IPS-15b (cell line): ENCODE measurements around the gene AGTR1.

Experiments used
- H3K27me3 ChIP-seq: one replicate; pipeline ENCODE4 v1.6.1; 2013; ENCODE audit warnings: low read length; ENCODE audit not compliant: control insufficient read depth, insufficient read depth
- H3K36me3 ChIP-seq: one replicate; pipeline ENCODE4 v1.6.1; 2013; ENCODE audit warnings: low read length; ENCODE audit not compliant: control insufficient read depth, insufficient read depth
- H3K4me1 ChIP-seq: one replicate; pipeline ENCODE4 v1.6.1; 2013; ENCODE audit warnings: mild to moderate bottlenecking, low read length; ENCODE audit not compliant: control insufficient read depth, insufficient read depth
- H3K4me3 ChIP-seq: one replicate; pipeline ENCODE4 v1.5.1; 2013; ENCODE audit warnings: low read depth, low read length
- H3K9ac ChIP-seq: one replicate; pipeline ENCODE4 v1.6.1; 2013; ENCODE audit warnings: low read depth, mild to moderate bottlenecking, low read length
- H3K9me3 ChIP-seq: one replicate; pipeline ENCODE4 v1.6.1; 2013; ENCODE audit warnings: mild to moderate bottlenecking, low read length; ENCODE audit not compliant: control insufficient read depth, insufficient read depth

Gene AGTR1

GRCh38 chr3:148723631-148724030 lies 25.9 kb downstream of the AGTR1 start:
- Histone ChIP-seq H3K9ac (no peak overlapping the region), H3K9me3 (no peaks in the 10 kb centered on the region), H3K4me1 (no peaks in the 10 kb centered on the region), H3K36me3 (no peaks in the 10 kb centered on the region), H3K4me3 (no peak overlapping the region), H3K27me3 (no peaks in the 10 kb centered on the region)

GRCh38 chr3:148727231-148727630 lies 29.5 kb downstream of the AGTR1 start:
- no peaks in the 10 kb centered on the region for H3K9me3 ChIP-seq
- H3K27me3 ChIP-seq, result no peaks in the 10 kb centered on the region
- no peak overlapping the region for H3K9ac ChIP-seq
- H3K4me1 ChIP-seq, result no peaks in the 10 kb centered on the region
- H3K4me3 ChIP-seq, result no peak overlapping the region
- H3K36me3 ChIP-seq, result no peaks in the 10 kb centered on the region

- no peak overlapping the region for H3K9ac ChIP-seq
- no peaks in the 10 kb centered on the region for H3K27me3 ChIP-seq
- no peak overlapping the region for H3K4me3 ChIP-seq
- H3K36me3 ChIP-seq, result no peaks in the 10 kb centered on the region
- no peaks in the 10 kb centered on the region for H3K9me3 ChIP-seq
- no peaks in the 10 kb centered on the region for H3K4me1 ChIP-seq
These were observed 31.1 kb downstream of the AGTR1 start for GRCh38 chr3:148728753-148729152.

- H3K27me3 ChIP-seq, result no peaks in the 10 kb centered on the region
- no peak overlapping the region for H3K4me3 ChIP-seq
- H3K9ac ChIP-seq, result no peak overlapping the region
- H3K9me3 ChIP-seq, result no peaks in the 10 kb centered on the region
- H3K4me1 ChIP-seq, result no peaks in the 10 kb centered on the region
- H3K36me3 ChIP-seq, result no peaks in the 10 kb centered on the region
These were observed 31.9 kb downstream of the AGTR1 start for GRCh38 chr3:148729476-148730055.

GRCh38 chr3:148730676-148731075 lies 33.0 kb downstream of the AGTR1 start:
- Histone ChIP-seq H3K9ac (no peak overlapping the region), H3K9me3 (no peaks in the 10 kb centered on the region), H3K4me1 (no peaks in the 10 kb centered on the region), H3K36me3 (no peaks in the 10 kb centered on the region), H3K27me3 (no peaks in the 10 kb centered on the region), H3K4me3 (no peak overlapping the region)

- no peaks in the 10 kb centered on the region for H3K36me3 ChIP-seq
- H3K27me3 ChIP-seq, result no peaks in the 10 kb centered on the region
- no peak overlapping the region for H3K4me3 ChIP-seq
- H3K4me1 ChIP-seq, result no peaks in the 10 kb centered on the region
- no peak overlapping the region for H3K9ac ChIP-seq
- no peaks in the 10 kb centered on the region for H3K9me3 ChIP-seq
These were observed 37.9 kb downstream of the AGTR1 start for GRCh38 chr3:148735597-148735996.

GRCh38 chr3:148736086-148736485 lies 38.4 kb downstream of the AGTR1 start:
- Histone ChIP-seq H3K4me1 (no peaks in the 10 kb centered on the region), H3K9ac (no peak overlapping the region), H3K4me3 (no peak overlapping the region), H3K9me3 (no peaks in the 10 kb centered on the region), H3K36me3 (no peaks in the 10 kb centered on the region), H3K27me3 (no peaks in the 10 kb centered on the region)

- no peaks in the 10 kb centered on the region for H3K4me1 ChIP-seq
- H3K36me3 ChIP-seq, result no peaks in the 10 kb centered on the region
- no peaks in the 10 kb centered on the region for H3K27me3 ChIP-seq
- H3K9me3 ChIP-seq, result no peaks in the 10 kb centered on the region
- H3K4me3 ChIP-seq, result no peak overlapping the region
- no peak overlapping the region for H3K9ac ChIP-seq
These were observed 39.4 kb downstream of the AGTR1 start for GRCh38 chr3:148737104-148737530.

- Histone ChIP-seq H3K36me3 (no peaks in the 10 kb centered on the region), H3K4me1 (no peaks in the 10 kb centered on the region), H3K27me3 (no peaks in the 10 kb centered on the region), H3K9ac (no peak overlapping the region), H3K4me3 (no peak overlapping the region), H3K9me3 (no peaks in the 10 kb centered on the region)
These were observed 42.0 kb downstream of the AGTR1 start for GRCh38 chr3:148739720-148740119.

- H3K4me3 ChIP-seq, result no peak overlapping the region
- no peaks in the 10 kb centered on the region for H3K36me3 ChIP-seq
- no peak overlapping the region for H3K9ac ChIP-seq
- no peaks in the 10 kb centered on the region for H3K27me3 ChIP-seq
- no peaks in the 10 kb centered on the region for H3K4me1 ChIP-seq
- H3K9me3 ChIP-seq, result no peaks in the 10 kb centered on the region
These were observed 42.6 kb downstream of the AGTR1 start for GRCh38 chr3:148740291-148740690.

- H3K27me3 ChIP-seq, result no peaks in the 10 kb centered on the region
- H3K4me1 ChIP-seq, result no peaks in the 10 kb centered on the region
- H3K36me3 ChIP-seq, result no peaks in the 10 kb centered on the region
- H3K9me3 ChIP-seq, result no peaks in the 10 kb centered on the region
- no peak overlapping the region for H3K4me3 ChIP-seq
- H3K9ac ChIP-seq, result no peak overlapping the region
These were observed 43.5 kb downstream of the AGTR1 start for GRCh38 chr3:148741219-148741618.

- Histone ChIP-seq H3K4me1 (no peaks in the 10 kb centered on the region), H3K27me3 (no peaks in the 10 kb centered on the region), H3K9ac (no peak overlapping the region), H3K4me3 (no peak overlapping the region), H3K9me3 (no peaks in the 10 kb centered on the region), H3K36me3 (no peaks in the 10 kb centered on the region)
These were observed 44.4 kb downstream of the AGTR1 start for GRCh38 chr3:148742118-148742517.
